Measurements from ENCODE around the gene TNFRSF21. TPM values are rescaled to one million over a fixed set of nuclear protein-coding genes. Genes with fewer than 3 reads are reported as not detected.
A peak's percentile ranks its signal among the peaks of the same experiment; 100 is the strongest.
"Not testable (repeated sequence)": the region's sequence is repeated elsewhere in the genome, so short reads cannot be mapped to it uniquely, and the experiment has no call there.

The TNFRSF21 gene
- total RNA-seq, 1 donor from 2014 or later, result 27.7 TPM

GRCh38 chr6:47323321-47323720, 13.6 kb upstream of the TNFRSF21 start:
- no peak for DNase-seq (ENCODE audit: low read depth)

- DNase-seq (ENCODE audit: low read depth), result no peak
Measured at GRCh38 chr6:47321577-47321976, 11.9 kb upstream of the TNFRSF21 start.

- no peak for DNase-seq (ENCODE audit: low read depth)
Measured at GRCh38 chr6:47319867-47320266, 10.2 kb upstream of the TNFRSF21 start.

- no peak for DNase-seq (ENCODE audit: low read depth)
Measured at GRCh38 chr6:47319382-47319781, 9.7 kb upstream of the TNFRSF21 start.

GRCh38 chr6:47318236-47318989, 8.7 kb upstream of the TNFRSF21 start:
- no peak for DNase-seq (ENCODE audit: low read depth)

- not testable (repeated sequence) for DNase-seq (ENCODE audit: low read depth)
Measured at GRCh38 chr6:47315181-47315580, 5.5 kb upstream of the TNFRSF21 start.

GRCh38 chr6:47310131-47310480, 401 bp upstream of the TNFRSF21 start:
- DNase-seq (ENCODE audit: low read depth), result no peak

GRCh38 chr6:47308552-47309290, 984 bp downstream of the TNFRSF21 start:
- peak; percentile 37 for DNase-seq (ENCODE audit: low read depth)

GRCh38 chr6:47308198-47308517, 1.5 kb downstream of the TNFRSF21 start:
- DNase-seq (ENCODE audit: low read depth), result no peak

GRCh38 chr6:47307362-47308197, 2.1 kb downstream of the TNFRSF21 start:
- no peak for DNase-seq (ENCODE audit: low read depth)

- DNase-seq (ENCODE audit: low read depth), result no peak
Measured at GRCh38 chr6:47306887-47307286, 2.8 kb downstream of the TNFRSF21 start.

GRCh38 chr6:47303861-47304260, 5.8 kb downstream of the TNFRSF21 start:
- DNase-seq (ENCODE audit: low read depth), result peak; percentile 37

GRCh38 chr6:47303342-47303741, 6.4 kb downstream of the TNFRSF21 start:
- DNase-seq (ENCODE audit: low read depth), result no peak

- no peak for DNase-seq (ENCODE audit: low read depth)
Measured at GRCh38 chr6:47302043-47302442, 7.7 kb downstream of the TNFRSF21 start.

- DNase-seq (ENCODE audit: low read depth), result no peak
Measured at GRCh38 chr6:47301441-47301840, 8.3 kb downstream of the TNFRSF21 start.

- DNase-seq (ENCODE audit: low read depth), result no peak
Measured at GRCh38 chr6:47300417-47300816, 9.3 kb downstream of the TNFRSF21 start.

GRCh38 chr6:47299965-47300364, 9.7 kb downstream of the TNFRSF21 start:
- DNase-seq (ENCODE audit: low read depth), result no peak

- DNase-seq (ENCODE audit: low read depth), result no peak
Measured at GRCh38 chr6:47298475-47298874, 11.2 kb downstream of the TNFRSF21 start.

GRCh38 chr6:47294990-47295389, 14.7 kb downstream of the TNFRSF21 start:
- peak; percentile 59 for DNase-seq (ENCODE audit: low read depth)

- DNase-seq (ENCODE audit: low read depth), result no peak
Measured at GRCh38 chr6:47292944-47293343, 16.8 kb downstream of the TNFRSF21 start.

- DNase-seq (ENCODE audit: low read depth), result no peak
Measured at GRCh38 chr6:47292027-47292426, 17.7 kb downstream of the TNFRSF21 start.
